GM19240 (cell line): ENCODE data around the gene CACNA1E.

Experiments
- DNase-seq: peaks from one replicate; pipeline ENCODE4 v3.0.0; 2011; ENCODE audit warnings: low spot score; ENCODE audit not compliant: insufficient read length

Gene CACNA1E

GRCh38 chr1:181483285-181484195 is at the start of gene CACNA1E:
Gene CACNA1E, plus strand, starts transcription at chr1:181483517. Its CDS starts 228 bp downstream, at chr1:181483745.
- DNase-seq = no peak

- DNase-seq = no peak
Observed at GRCh38 chr1:181433931-181434330, 49.4 kb upstream of the CACNA1E start.

- no peak for DNase-seq
Observed at GRCh38 chr1:181438013-181438412, 45.3 kb upstream of the CACNA1E start.

GRCh38 chr1:181440510-181440909 is 42.8 kb upstream of the CACNA1E start:
- no peak for DNase-seq

GRCh38 chr1:181442181-181442525 is 41.2 kb upstream of the CACNA1E start:
- no peak for DNase-seq

- DNase-seq = no peak
Observed at GRCh38 chr1:181443231-181443853, 40.0 kb upstream of the CACNA1E start.

GRCh38 chr1:181445436-181445835 is 37.9 kb upstream of the CACNA1E start:
- DNase-seq = no peak

- DNase-seq = no peak
Observed at GRCh38 chr1:181448461-181448860, 34.9 kb upstream of the CACNA1E start.

GRCh38 chr1:181451661-181452230 is 31.6 kb upstream of the CACNA1E start:
- no peak for DNase-seq

- DNase-seq = no peak
Observed at GRCh38 chr1:181452746-181453145, 30.6 kb upstream of the CACNA1E start.

GRCh38 chr1:181453541-181454201 is 29.6 kb upstream of the CACNA1E start:
- no peak for DNase-seq

GRCh38 chr1:181456551-181456950 is 26.8 kb upstream of the CACNA1E start:
- no peak for DNase-seq

GRCh38 chr1:181458419-181458818 is 24.9 kb upstream of the CACNA1E start:
- no peak for DNase-seq

- no peak for DNase-seq
Observed at GRCh38 chr1:181459067-181459466, 24.2 kb upstream of the CACNA1E start.

- no peak for DNase-seq
Observed at GRCh38 chr1:181469829-181470228, 13.5 kb upstream of the CACNA1E start.

- no peak for DNase-seq
Observed at GRCh38 chr1:181475580-181475979, 7.7 kb upstream of the CACNA1E start.

GRCh38 chr1:181476581-181476980 is 6.7 kb upstream of the CACNA1E start:
- DNase-seq = no peak

GRCh38 chr1:181478306-181478705 is 5.0 kb upstream of the CACNA1E start:
- no peak for DNase-seq

- DNase-seq = peak; percentile 41
Observed at GRCh38 chr1:181479137-181479745, 4.1 kb upstream of the CACNA1E start.

GRCh38 chr1:181482001-181482430 is 1.3 kb upstream of the CACNA1E start:
- DNase-seq = no peak

GRCh38 chr1:181482521-181483284 is 614 bp upstream of the CACNA1E start:
- peak; percentile 41 for DNase-seq
